Neural cell (in vitro differentiated cells): ENCODE results near the gene IQGAP1. TPM values are rescaled to one million over a fixed set of nuclear protein-coding genes. Genes with fewer than 3 reads are reported as not detected.

Source experiments
- H2AFZ ChIP-seq: fragments of 200-600, 300-800 bp; sonication (generic), shearing (Covaris generic); 2 replicates; pipeline ENCODE4 v1.6.0; 2014; ENCODE audit warnings: low read depth, mild to moderate bottlenecking, antibody characterized with exemption, low read length, moderate library complexity
- H3F3A ChIP-seq: fragments of 200-600 bp; shearing (Covaris generic); 2 replicates; pipeline ENCODE4 v1.6.1; 2016; ENCODE audit warnings: mild to moderate bottlenecking, moderate library complexity, mixed read lengths, antibody characterized with exemption, low read length; ENCODE audit not compliant: insufficient read depth, poor library complexity, severe bottlenecking
- H3K27ac ChIP-seq: fragments of 200-600, 300-800 bp; sonication (generic), shearing (Covaris generic); 2 replicates; pipeline ENCODE4 v1.5.1; 2014; ENCODE audit warnings: mild to moderate bottlenecking, low read length, moderate library complexity
- H3K27me3 ChIP-seq: fragments of 300-800, 200-600 bp; sonication (generic), shearing (Covaris generic); 2 replicates; pipeline ENCODE4 v1.6.0; 2014; ENCODE audit warnings: mild to moderate bottlenecking, low read depth, low read length, moderate library complexity; ENCODE audit not compliant: insufficient read depth
- H3K36me3 ChIP-seq: fragments of 300-800, 200-600 bp; sonication (generic), shearing (Covaris generic); 2 replicates; pipeline ENCODE4 v1.5.1; 2014; ENCODE audit warnings: mild to moderate bottlenecking, antibody characterized with exemption, low read length, moderate library complexity; ENCODE audit not compliant: insufficient read depth
- H3K4me2 ChIP-seq: fragments of 300-800, 200-600 bp; sonication (generic), shearing (Covaris generic); 2 replicates; pipeline ENCODE4 v1.6.0; 2014; ENCODE audit warnings: mild to moderate bottlenecking, low read length
- H3K4me3 ChIP-seq: fragments of 300-800, 200-600 bp; sonication (generic), shearing (Covaris generic); 2 replicates; pipeline ENCODE4 v1.5.1; 2014; ENCODE audit warnings: mild to moderate bottlenecking, low read length, moderate library complexity
- H3K79me2 ChIP-seq: fragments of 200-600 bp; shearing (Covaris generic); replicated peaks from 2 replicates; pipeline ENCODE4 v1.6.0; 2014; ENCODE audit warnings: mild to moderate bottlenecking, low read length, moderate library complexity; ENCODE audit not compliant: insufficient read depth
- H3K9ac ChIP-seq: fragments of 300-800, 200-600 bp; sonication (generic), shearing (Covaris generic); 2 replicates; pipeline ENCODE4 v1.6.1; 2016; ENCODE audit warnings: mild to moderate bottlenecking, low read length, mixed read lengths
- H3K9me2 ChIP-seq: fragments of 200-600 bp; shearing (Covaris generic); 2 replicates; pipeline ENCODE4 v1.6.1; 2016; ENCODE audit warnings: mild to moderate bottlenecking, low read length, mixed read lengths; ENCODE audit not compliant: insufficient read depth
- H3K9me3 ChIP-seq: fragments of 200-600, 300-800 bp; sonication (generic), shearing (Covaris generic); 2 replicates; pipeline ENCODE4 v1.6.1; 2016; ENCODE audit warnings: mild to moderate bottlenecking, mixed run types, low read length, moderate library complexity, mixed read lengths
- H4K20me1 ChIP-seq: fragments of 200-600 bp; shearing (Covaris generic); 2 replicates; pipeline ENCODE4 v1.6.1; 2016; ENCODE audit warnings: mild to moderate bottlenecking, mixed run types; ENCODE audit not compliant: insufficient read depth
- CTCF ChIP-seq: fragments of 450-650 bp; IDR thresholded peaks from 2 replicates; pipeline ENCODE4 v1.5.1; 2014; ENCODE audit warnings: antibody characterized with exemption, mild to moderate bottlenecking, moderate library complexity; ENCODE audit not compliant: poor library complexity, severe bottlenecking
- EP300 ChIP-seq: fragments of 450-650 bp; conservative IDR thresholded peaks from 2 replicates; pipeline ENCODE4 v1.6.1; 2014; ENCODE audit warnings: antibody characterized with exemption, mild to moderate bottlenecking, moderate library complexity; ENCODE audit not compliant: poor library complexity, severe bottlenecking
- EZH2 ChIP-seq: fragments of 200-600, 300-800 bp; shearing (Covaris generic), sonication (generic); IDR thresholded peaks from 2 replicates; pipeline ENCODE4 v1.6.1; 2014; ENCODE audit warnings: antibody characterized with exemption, low read length, borderline replicate concordance, mild to moderate bottlenecking; ENCODE audit not compliant: insufficient read depth, poor library complexity, severe bottlenecking
- MXI1 ChIP-seq: fragments of 450-650 bp; conservative IDR thresholded peaks from 2 replicates; pipeline ENCODE4 v1.6.1; 2014; ENCODE audit warnings: antibody characterized with exemption, mild to moderate bottlenecking; ENCODE audit not compliant: poor library complexity, severe bottlenecking
- POLR2AphosphoS5 ChIP-seq: IDR thresholded peaks from 2 replicates; pipeline ENCODE4 v1.6.1; 2012
- RAD21 ChIP-seq: fragments of 450-650 bp; conservative IDR thresholded peaks from 2 replicates; pipeline ENCODE4 v1.6.1; 2014; ENCODE audit warnings: antibody characterized with exemption, mild to moderate bottlenecking, moderate library complexity
- REST ChIP-seq: IDR thresholded peaks from 2 replicates; pipeline ENCODE4 v1.6.1; 2012; ENCODE audit warnings: borderline replicate concordance
- SMC3 ChIP-seq: fragments of 450-650 bp; conservative IDR thresholded peaks from 2 replicates; pipeline ENCODE4 v1.6.1; 2014; ENCODE audit warnings: antibody characterized with exemption, mild to moderate bottlenecking, moderate library complexity; ENCODE audit not compliant: poor library complexity
- TAF1 ChIP-seq: IDR thresholded peaks from 2 replicates; pipeline ENCODE4 v1.6.1; 2012; ENCODE audit warnings: low read depth
- polyA plus RNA-seq: library from polyadenylated mRNA; depleted of rRNA; stranded (reverse); fragments of >200 nt; gene quantifications from 2 replicates; pipeline ENCODE4 v1.2.3, GENCODE V29; 2014

IQGAP1 gene
- polyA plus RNA-seq, 1 donor from 2014 or later = 16.6 TPM

- Histone ChIP-seq H3K9me2 (no peaks in the 10 kb centered on the region), H3F3A (no peaks in the 10 kb centered on the region), H3K27me3 (no peaks in the 10 kb centered on the region), H3K9ac (no peak overlapping the region), H4K20me1 (no peaks in the 10 kb centered on the region), H3K9me3 (no peaks in the 10 kb centered on the region), H3K4me3 (no peak overlapping the region), H3K79me2 (peaks cover 5% of the 10 kb centered on the region), H3K27ac (no peak overlapping the region), H2AFZ (no peak overlapping the region), H3K36me3 (no peaks in the 10 kb centered on the region), H3K4me2 (no peak overlapping the region)
- TF ChIP-seq MXI1 (no peak), POLR2AphosphoS5 (no peak), RAD21 (no peak), EZH2 (no peak), SMC3 (no peak), CTCF (no peak)
Measured at GRCh38 chr15:90421527-90421926, 33.5 kb downstream of the IQGAP1 start.

- Histone ChIP-seq H3K79me2 (peaks cover 5% of the 10 kb centered on the region), H3K27ac (no peak overlapping the region), H3K9me3 (no peaks in the 10 kb centered on the region), H3K27me3 (no peaks in the 10 kb centered on the region), H3K4me3 (no peak overlapping the region), H3K9ac (no peak overlapping the region), H4K20me1 (no peaks in the 10 kb centered on the region), H3F3A (no peaks in the 10 kb centered on the region), H3K4me2 (no peak overlapping the region), H2AFZ (no peak overlapping the region), H3K36me3 (no peaks in the 10 kb centered on the region), H3K9me2 (no peaks in the 10 kb centered on the region)
- TF ChIP-seq EP300 (no peak), CTCF (no peak), RAD21 (no peak)
Measured at GRCh38 chr15:90422043-90422442, 34.0 kb downstream of the IQGAP1 start.

- TF ChIP-seq EP300 = no peak
- no peak for TF ChIP-seq MXI1
- no peak for TF ChIP-seq RAD21
- no peak for TF ChIP-seq TAF1
- no peak for TF ChIP-seq POLR2AphosphoS5
- TF ChIP-seq EZH2 = no peak
- TF ChIP-seq CTCF = no peak
- no peak for TF ChIP-seq REST
- no peak for TF ChIP-seq SMC3
- no peaks in the 10 kb centered on the region for H3K27me3 ChIP-seq
- H4K20me1 ChIP-seq = no peaks in the 10 kb centered on the region
- H3K4me3 ChIP-seq = no peak overlapping the region
- H3K27ac ChIP-seq = no peak overlapping the region
- no peaks in the 10 kb centered on the region for H3K9me2 ChIP-seq
- no peaks in the 10 kb centered on the region for H3F3A ChIP-seq
- no peak overlapping the region for H2AFZ ChIP-seq
- no peaks in the 10 kb centered on the region for H3K36me3 ChIP-seq
- H3K79me2 ChIP-seq = peaks cover 5% of the 10 kb centered on the region
- no peak overlapping the region for H3K4me2 ChIP-seq
- no peak overlapping the region for H3K9ac ChIP-seq
- no peaks in the 10 kb centered on the region for H3K9me3 ChIP-seq
Measured at GRCh38 chr15:90422936-90423335, 34.9 kb downstream of the IQGAP1 start.
